Activated CD4-positive, alpha-beta T cell treated with anti-CD3 and anti-CD28 coated beads, Interleukin-2, Interleukin-4, amounts not matched to agents 100 ng/mL and 50 ng/mL, durations not matched to agents 16 hours and 8 hours (primary cell): Measurements from ENCODE around the gene PSMC2.

Source experiments
- DNase-seq: peaks from one replicate; pipeline ENCODE4 v3.0.0-alpha.2; 2020; ENCODE audit warnings: low spot score

PSMC2 gene

DNA sequence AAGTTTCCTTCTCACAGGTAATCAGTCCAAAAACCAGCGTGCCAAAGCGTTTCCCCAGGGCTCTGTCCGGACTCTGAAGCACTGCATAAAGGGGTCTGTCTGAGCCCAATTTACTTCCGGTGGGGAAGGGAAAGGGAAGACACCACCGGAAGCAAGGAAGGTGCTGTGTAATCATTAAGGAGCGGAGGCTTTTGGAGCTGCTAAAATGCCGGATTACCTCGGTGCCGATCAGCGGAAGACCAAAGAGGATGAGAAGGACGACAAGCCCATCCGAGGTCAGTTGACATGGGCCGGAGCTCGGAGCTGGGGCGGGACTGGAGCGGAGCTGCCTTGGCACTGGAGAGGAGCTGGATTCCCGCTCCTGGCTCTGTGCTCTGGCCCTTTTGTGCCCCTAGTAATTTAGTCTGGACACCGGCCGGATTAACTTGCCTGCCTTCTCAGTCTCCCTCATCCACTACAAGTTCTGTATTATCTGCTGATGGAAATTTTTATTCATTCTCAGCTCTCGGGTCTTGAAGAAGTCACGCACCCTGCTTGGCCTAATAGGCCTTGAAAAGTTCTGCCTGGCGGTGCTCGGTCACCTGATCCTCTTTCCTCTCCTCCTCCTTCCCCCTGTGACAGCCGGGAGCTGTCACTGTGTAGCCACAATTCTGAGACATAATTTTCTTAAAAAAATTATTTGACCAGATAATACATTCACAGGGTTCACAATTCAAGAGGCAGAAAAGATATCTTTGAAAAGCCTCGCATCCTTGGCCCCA is at the start of gene PSMC2:
PSMC2 (plus strand) TSS at position 137 of the 761 bp plus-strand sequence; CDS start at position 206, 69 bp downstream.
- DNase-seq = peak; percentile 90

DNA sequence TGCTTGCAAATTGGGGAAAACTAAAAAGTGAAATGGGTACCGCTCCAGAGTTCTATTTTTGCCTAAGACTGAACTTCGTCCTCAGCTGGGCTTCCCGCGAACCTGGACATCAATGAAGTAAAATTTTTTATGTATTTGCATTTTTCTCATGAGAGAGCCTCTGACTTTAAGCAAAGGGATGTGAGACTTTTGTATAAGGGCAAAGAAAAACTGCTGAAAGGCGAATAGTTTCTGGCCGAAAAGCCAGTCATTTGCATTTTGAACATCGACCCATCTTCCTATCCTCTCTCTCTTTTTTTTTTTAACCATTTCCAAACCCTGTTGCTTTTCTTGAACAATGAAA is 49.6 kb upstream of the PSMC2 start:
- no peak for DNase-seq

DNA sequence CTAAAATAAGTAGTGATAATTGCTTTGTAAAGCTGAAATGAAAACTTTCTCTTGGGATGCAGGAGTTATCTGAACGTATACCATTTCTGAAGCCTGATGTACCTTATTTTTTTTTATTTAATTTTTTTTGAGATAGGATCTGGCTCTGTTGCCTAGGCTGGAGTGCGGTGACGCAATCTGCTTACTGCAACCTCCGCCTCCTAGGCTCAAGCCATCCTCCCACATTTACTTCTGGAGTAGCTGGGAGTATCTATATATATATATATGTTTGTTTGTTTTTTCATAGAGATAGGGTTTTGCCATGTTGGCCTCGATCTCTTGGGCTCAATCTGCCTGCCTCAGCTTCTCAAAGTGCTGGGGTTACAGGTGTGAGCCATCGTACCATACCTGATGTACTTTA is 47.8 kb upstream of the PSMC2 start:
- DNase-seq = no peak

DNA sequence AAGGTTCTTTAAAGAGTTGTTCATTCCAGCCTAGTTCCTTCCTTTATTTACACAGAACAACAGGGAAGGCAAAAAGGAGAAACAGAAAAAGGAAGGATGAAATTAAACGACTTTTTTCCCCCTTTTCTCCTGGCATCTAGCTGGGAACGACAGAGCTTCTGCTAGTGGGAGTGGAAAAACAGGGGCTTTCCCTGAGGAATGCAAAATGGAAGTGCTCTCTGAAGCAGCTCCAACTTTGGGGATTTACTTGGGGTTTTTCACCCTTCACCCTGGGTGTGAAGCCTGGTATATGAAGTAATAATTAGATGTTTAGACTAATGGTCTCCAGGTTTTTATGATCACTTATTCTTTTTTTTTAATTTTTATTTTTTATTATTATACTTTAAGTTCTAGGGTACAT is 46.0 kb upstream of the PSMC2 start:
- DNase-seq = no peak

DNA sequence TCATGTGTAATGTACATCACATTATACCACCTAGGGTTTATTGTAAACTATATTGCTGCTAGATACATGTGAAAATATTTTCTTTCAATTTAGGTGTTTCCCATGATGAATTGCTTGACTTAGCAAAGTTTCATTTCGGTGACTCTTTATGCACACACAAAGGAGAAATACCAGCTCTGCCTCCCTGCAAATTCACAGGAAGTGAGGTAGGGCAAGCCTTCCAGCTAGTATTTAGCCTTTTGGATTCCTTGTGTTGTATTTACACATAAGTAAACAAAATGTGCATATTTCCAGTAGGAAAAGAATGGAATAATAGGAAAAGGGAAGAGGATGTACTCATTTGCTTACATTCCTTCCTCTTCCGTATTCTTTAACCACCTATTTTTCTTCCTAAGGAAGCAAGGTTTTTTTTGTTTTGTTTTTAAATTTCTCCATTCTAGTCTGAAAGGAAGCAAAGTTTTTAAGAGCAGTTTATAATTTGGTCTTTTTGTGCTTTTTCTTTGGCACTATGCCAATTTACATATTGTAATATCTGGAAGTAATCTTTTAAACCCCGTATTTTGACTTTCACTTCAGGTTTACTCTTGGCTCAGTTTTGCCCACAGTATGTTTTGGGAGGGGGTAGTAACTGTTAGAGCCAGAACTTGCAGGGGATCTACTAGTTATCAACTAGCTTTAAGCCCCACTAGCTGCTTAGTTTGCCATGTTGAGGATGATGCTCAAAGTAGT is 39.8 kb upstream of the PSMC2 start:
- DNase-seq = no peak

DNA sequence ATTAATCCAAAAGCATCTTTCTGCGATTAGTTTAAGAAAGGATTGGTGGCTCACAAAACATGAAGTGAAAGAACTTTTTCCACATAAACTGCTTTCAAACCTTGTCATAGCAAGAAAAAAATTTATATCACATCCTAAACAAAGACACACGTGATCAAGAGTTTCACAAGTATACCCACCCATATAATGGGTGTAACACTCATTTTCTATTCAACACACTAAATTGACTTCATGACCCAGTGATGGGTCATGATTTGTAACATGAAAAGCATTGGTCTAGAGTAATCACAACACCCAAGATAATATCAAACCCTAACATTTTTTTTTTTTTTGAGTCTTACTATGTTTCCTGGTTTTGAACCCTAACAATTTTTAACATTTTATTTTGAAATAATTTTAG is 32.6 kb upstream of the PSMC2 start:
- DNase-seq = no peak

DNA sequence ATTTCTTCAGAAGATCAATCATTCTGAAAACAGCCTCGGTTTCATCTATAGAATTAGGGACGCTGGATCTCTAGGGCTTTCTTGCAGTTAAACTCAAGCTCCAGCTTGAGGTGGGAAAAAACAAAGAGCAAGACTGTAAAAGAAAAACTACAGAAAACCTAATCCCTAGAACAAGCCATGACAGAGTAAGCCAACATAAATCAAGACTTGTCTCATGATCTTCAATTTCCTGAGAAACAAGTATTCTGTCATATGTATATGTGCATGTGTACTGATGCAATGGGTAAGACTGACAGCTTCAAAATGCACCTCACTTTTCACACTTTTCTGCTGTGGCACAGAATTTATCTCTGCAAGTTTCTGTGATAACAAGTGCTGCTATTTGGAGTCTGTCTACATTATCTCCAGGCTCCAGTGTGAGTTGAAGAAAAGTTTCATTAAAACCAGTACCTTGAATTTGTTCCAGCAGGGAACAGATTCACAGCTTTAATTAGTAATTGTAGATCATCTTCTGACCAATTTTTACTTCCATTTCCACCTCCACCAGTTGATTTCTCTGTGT is 31.0 kb upstream of the PSMC2 start:
- DNase-seq = no peak

DNA sequence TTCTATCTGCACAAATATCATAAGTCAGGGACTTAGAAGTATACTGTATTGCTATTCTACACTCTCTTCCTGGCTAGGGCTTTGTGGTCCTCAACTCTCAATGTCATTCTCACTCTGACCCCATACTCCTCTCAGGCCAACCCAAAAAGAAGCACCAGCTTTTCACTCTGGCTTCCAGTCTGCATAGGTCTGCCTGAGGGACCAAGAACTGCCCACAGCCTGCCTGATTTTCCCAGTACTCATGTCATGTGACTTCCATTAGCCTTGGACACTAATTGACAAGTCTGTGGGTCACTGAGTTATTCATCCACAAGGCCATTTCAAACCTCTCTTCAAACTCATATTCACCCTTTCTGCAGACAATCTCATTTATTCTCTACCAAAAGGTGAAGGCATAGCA is 30.4 kb upstream of the PSMC2 start:
- DNase-seq = no peak

DNA sequence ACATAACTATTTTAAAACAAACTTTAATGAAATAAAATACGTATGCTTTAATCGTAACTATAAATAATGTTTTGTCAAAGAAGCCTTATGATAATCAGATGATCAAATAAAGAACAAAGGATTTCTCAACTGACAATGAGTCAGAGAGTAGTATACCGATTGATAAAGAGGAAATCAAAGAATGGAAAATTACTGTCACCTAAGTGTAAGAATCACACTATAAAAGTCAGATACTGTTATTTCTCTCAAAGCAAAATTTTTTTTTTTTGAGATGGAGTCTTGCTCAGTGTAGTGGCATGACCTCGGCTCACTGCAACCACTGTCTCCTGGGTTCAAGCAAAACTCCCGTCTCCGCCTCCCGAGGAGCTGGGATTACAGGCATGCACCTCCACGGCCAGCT is 21.7 kb upstream of the PSMC2 start:
- no peak for DNase-seq

DNA sequence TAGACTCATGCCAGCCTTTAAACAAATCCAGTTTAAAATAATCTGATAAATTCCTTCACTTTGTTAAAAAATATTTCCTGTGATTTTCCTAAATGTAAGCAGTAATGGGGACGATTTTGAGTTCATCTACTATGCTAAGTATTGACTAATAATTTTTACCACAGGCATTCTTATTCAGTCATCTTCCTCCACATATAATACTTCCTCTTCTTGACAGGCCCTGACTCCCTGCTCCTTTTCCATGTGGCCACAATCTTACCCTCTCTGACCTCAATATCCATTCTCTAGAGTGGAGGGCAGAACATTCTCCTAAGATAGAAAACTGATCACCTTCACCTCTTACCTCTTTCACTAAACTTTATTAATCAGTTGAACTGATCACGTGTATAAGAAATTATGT is 10.7 kb upstream of the PSMC2 start:
- DNase-seq = no peak

DNA sequence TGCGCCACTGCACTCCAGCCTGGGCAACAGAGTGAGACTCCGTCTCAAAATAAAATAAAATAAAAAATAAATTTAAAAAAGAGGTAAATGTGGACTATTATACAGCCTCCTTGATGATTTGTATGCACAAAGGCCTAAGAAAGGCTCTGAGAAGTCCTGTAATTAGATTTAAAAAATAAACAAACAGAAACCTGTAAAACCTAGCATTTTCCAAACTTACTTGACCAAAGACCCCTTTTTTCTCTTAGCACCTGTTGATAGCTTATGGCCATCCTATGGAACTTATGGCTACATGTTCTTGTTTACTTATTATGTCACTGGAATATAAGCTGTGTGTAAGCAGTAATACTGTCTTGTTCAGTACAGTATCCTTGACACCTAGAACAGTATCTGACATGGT is 8.6 kb upstream of the PSMC2 start:
- no peak for DNase-seq

DNA sequence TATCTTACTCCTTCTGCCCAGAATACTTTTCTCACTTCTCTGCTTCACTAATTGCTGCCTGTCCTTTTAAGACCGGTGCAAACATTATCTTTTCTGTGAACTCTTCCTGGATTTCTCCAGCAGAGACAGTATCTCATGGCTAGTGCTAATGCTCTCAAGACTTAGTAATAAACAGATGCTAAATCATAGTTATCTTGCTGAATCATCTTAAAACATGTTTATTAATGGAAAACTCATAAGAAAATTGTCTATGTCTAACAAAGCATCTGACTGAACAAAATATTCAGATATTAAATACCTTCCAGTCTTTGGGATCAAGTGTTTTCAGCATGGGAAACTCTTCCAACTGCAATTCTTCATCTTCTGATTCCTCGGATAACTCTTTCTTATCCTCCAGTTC is 6.0 kb upstream of the PSMC2 start:
- no peak for DNase-seq

DNA sequence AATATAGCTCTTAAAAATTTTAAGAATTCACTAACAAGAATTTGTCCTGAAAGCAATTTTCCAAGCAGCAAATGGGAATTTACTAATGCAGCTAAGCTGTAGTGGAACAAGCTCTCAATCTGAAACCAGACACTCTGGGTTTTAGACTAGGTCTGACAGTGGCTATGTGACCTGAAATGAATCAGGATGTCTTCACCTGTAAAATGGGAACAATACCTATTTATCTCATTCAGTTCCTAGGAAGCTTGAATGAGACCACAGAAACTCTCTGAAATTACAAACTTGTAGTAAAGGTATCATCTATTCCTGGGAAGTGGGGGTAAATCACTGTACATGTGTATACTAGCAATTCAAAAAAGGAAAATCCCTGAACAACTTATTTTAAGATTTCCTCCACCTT is 4.1 kb upstream of the PSMC2 start:
- DNase-seq = peak; percentile 41

DNA sequence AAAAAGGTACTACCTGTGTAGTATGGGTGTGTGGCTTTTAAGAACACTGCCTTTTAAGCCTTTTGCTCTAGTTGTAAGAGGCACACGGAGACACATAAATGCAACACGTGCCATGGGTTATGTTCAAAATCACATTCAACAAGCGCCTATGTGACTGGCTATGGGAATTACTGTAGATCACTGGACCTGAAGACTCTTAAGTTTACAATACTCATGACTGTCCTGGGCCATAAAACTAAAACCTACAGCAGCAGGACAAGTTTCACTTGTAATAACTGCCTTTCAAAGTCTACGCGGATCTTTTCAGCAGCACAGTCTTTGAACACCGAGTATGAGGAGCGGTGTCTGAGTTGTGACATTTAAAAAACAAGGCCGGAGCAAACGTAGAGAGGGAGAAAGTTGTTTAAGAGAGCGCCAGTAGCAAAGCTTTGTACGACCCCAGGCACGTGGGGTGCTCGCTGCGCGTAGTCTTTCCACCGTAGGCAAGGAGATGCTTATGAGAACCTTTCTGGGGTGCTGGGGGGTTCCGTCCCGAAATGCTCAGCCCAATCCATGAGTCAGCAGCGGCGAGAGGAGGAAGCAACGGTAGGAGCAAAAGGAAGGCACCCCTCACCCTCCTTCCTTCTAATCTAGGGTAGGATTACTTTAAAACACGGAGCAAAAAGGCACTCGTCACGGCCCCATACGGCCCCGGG is 3.5 kb upstream of the PSMC2 start:
- peak; percentile 31 for DNase-seq

DNA sequence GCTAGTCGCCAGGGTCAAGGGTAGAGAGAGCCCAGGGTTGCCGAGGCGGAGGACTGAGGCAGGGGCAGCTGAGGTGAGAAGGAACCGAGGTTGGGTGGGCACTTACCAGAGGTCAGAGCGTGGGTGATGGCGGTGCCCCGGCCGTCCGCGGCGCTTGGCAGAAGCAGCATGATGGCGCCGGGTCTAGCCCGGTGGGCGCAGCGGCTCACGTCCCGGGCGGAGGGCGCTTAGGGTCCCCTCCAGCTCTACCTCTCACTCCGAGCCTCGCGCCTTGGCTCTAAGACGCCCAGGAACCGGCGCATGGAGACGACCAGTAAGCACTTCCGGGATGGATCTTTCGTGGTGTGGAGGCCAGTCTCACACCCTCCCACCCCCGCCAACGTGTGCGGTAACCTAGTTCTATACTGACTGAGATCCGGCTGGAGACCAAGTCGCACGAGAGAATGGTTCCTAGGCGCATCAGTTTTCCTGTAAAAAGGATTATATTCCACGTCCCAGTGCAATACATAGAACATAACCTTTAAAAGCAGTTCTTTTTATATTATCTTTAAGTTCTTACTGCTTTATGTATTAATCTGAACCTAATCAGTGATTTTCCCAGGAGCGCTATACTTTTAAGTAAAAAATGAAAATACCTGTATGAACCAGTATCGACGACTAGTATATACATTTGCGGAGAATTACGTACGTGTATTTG is 2.8 kb upstream of the PSMC2 start, which contains the start of gene DNAJC2:
DNAJC2 (minus strand) TSS at position 315 of the 697 bp plus-strand sequence; CDS start at position 170, 145 bp downstream.
- peak; percentile 90 for DNase-seq

DNA sequence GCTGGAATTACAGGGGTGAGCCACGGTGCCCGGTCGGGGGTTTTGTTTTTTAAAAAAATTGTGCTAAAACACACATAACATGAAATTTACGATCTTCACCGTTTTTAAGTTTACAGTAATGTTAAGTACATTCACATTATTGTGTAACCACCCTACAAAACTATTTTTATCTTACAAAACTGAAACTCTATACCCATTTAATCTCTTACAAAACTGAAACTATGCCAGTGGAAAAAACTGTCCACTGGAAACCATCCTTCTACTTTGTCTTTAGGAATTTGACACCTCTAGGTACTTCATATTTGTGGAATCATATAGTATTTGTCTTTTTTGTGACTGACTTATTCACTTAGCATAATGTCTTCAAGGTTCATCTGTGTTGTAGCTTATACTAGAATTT is 1.0 kb upstream of the PSMC2 start:
- no peak for DNase-seq

DNA sequence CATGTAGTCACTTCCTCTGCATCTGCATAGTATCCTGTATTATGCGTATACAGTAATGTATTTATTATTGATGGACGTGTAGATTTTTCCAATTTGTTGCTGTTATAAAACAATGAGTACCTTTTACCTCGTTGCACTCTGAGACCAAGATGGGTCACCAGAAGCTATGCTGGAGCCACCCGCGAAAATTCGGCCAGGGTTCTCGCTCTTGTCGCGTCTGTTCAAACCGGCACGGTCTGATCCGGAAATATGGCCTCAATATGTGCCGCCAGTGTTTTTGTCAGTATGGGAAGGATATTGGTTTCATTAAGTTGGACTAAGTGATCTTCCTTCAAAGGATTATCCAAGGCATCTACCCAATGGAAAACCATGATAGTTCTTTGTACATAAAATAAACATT is 1.0 kb downstream of the PSMC2 start:
- DNase-seq = peak; percentile 16

DNA sequence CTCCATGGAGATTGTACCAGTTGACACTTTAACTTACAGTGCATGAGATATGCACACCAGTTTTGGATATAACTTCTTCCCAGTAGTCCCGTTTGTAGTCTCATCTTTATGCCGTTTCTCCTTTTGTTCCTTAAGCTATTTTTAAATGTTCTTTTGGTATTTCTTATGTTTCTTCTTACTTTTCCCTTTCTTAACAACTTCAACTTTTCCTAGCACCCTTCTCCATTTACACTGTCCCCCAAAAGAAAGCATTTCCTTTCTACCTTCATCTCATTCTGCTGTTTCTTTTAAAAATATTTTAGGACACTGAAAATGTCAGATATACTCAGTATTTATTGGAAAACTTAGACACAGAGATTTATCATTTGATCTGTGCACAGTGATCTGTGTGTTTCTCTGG is 1.5 kb downstream of the PSMC2 start:
- DNase-seq = no peak

DNA sequence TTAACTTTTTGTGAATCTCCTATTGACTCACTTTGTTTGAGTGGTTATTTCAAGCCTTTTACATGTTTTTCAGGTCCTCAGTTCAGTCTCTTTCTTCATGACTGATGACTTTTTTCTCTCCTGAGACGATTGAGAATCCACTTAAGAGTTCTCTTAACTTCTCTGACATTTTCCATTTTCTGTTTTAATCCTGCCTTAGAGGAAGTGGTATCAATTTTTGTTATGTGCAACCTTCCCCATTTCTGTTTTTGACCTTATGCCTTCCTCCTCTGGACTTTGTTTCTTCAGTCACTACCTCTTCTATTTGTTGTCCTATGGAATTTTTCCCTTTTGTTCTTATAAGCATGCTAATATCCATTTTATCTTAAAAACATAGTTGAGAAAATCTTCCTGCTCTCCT is 2.4 kb downstream of the PSMC2 start:
- peak; percentile 19 for DNase-seq

DNA sequence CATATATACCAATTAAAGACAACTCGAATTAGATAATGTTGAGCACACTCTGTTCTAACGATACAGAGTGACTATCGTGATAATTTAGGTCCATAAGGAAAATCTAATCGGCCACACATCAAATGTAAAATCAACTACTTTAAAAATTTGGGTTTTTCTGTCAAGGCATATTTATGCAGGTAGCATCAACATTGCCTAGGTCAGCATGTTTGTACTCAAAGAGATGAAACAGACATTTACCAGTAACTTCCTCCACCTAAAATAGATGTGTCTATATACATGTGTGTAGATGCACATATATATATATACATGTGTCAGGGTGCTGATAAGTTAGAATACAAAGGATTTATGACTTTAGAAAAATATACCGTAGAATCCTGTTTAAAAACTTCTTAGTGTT is 22.0 kb downstream of the PSMC2 start:
- no peak for DNase-seq

DNA sequence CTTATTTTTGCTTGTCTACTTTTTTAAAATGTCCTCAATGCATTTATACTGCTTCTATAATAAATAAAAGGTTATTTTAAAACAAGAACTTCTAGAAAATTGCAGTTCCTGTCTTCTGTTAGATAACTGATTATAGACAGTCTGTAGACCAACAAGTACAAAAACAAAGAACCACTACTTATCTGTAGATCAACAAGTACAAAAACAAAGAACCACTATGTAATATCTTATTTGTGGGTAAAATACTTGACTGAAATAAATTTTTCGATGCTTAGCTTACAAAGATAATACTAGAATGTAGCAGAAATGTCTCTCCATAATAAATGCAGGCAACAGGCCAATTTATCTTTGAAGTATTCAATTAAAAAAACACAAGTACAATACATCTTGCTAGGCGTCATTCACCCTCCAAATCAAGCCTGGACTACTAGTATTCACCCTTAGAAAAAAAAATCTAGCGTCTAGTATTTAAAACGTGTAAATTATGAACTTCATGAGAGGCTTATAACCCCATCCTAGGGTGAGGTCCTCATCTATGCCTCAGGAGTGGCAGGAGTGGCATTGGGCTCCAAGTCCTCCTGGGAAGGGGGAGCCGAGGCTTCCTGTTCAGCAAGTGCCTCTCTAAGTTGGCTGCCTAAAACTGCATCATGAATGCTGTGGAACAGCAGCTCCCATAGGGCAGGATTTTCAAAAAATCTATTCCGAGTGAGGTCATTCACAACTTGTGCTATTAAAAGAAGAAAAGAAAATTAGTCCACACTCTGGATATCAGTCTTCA is 26.6 kb downstream of the PSMC2 start:
- no peak for DNase-seq
